Loucy (cell line): ENCODE measurements around the gene ZDHHC4.

Source experiments
- EZH2phosphoT487 ChIP-seq: fragments of 200-600 bp; IDR thresholded peaks from 2 replicates; pipeline ENCODE4 v1.6.1; 2018; ENCODE audit warnings: antibody characterized with exemption, mild to moderate bottlenecking, moderate library complexity, borderline replicate concordance
- TF ChIP-seq, protein P1 (sequence below): fragments of 200-600 bp; sonication (generic); conservative IDR thresholded peaks from 2 replicates; pipeline ENCODE4 v1.5.1; 2014; ENCODE audit warnings: mild to moderate bottlenecking, antibody characterized with exemption, low read length

DNA sequence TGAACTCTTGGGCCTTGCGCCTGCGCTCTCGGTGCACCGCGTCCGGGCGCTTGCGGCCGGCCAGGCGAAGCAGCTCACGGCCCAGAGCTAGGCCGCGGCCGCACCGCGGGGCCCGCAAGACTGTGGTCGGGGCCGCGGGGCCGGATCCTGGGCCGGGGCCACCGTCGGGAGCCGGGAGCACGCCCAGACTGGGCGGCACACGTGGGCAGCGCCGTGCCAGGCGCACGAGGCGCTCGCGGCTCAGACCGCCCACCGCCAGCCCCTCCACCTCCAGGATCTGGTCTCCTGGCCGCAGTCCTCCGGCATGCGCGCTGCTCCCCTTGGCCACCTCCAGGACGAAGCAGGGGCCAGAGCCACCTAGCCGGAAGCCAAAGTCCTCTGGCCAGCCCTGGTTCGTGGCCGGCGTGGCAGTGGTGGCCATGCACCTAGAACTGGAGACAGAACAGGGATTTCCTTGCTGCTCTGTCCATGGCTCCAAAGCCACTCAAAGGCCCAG lies 26.2 kb upstream of the ZDHHC4 start, which contains the start of gene GRID2IP:
- TF ChIP-seq, protein P1, sequence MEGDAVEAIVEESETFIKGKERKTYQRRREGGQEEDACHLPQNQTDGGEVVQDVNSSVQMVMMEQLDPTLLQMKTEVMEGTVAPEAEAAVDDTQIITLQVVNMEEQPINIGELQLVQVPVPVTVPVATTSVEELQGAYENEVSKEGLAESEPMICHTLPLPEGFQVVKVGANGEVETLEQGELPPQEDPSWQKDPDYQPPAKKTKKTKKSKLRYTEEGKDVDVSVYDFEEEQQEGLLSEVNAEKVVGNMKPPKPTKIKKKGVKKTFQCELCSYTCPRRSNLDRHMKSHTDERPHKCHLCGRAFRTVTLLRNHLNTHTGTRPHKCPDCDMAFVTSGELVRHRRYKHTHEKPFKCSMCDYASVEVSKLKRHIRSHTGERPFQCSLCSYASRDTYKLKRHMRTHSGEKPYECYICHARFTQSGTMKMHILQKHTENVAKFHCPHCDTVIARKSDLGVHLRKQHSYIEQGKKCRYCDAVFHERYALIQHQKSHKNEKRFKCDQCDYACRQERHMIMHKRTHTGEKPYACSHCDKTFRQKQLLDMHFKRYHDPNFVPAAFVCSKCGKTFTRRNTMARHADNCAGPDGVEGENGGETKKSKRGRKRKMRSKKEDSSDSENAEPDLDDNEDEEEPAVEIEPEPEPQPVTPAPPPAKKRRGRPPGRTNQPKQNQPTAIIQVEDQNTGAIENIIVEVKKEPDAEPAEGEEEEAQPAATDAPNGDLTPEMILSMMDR, result no peak
- no peak for TF ChIP-seq EZH2phosphoT487
